Endothelial cell of umbilical vein (primary cell): Measurements from ENCODE around the gene SOX13. TPM values are rescaled to one million over a fixed set of nuclear protein-coding genes. Genes with fewer than 3 reads are reported as not detected.

Source experiments
- BruUV-seq: library from RNA; stranded (reverse); fragments of 400-500 nt; replicated peaks from 2 replicates; lab custom pipeline; 2021; lab: Mats Ljungman, UMichigan
- CTCF ChIA-PET: fragments of 300-600, 350-600 bp; sonication (Branson Sonifier 250); formaldehyde crosslinking; loops from one replicate; lab custom pipeline; 2021; ENCODE audit warnings: antibody characterized with exemption, inconsistent platforms; lab: Charles Lee
- POLR2A ChIA-PET: fragments of 300-600, 350-600 bp; sonication (Branson Sonifier 250); formaldehyde crosslinking; loops from one replicate; lab custom pipeline; 2021; ENCODE audit warnings: antibody characterized with exemption, inconsistent platforms; lab: Charles Lee
- DNase-seq: peaks from one replicate; pipeline ENCODE4 v3.0.0-alpha.2; 2011; ENCODE audit warnings: low read depth, low spot score
- FAIRE-seq: peaks from 2 replicates; lab custom pipeline; 2011; peaks lifted over from hg19 to GRCh38; lab: Jason Lieb, UNC
- H2AFZ ChIP-seq: 2 replicates; pipeline ENCODE4 v1.6.0; 2012; ENCODE audit warnings: low read depth, low read length, control low read depth, inconsistent platforms
- H3K27ac ChIP-seq: 2 replicates; pipeline ENCODE4 v1.5.1; 2011; ENCODE audit warnings: low read depth, mild to moderate bottlenecking, control low read depth, low read length, moderate library complexity; ENCODE audit not compliant: insufficient read depth
- H3K27me3 ChIP-seq, 2 experiments: 2 replicates each; pipeline versions ENCODE4 v1.6.0 to v1.6.1; 2011; ENCODE audit warnings: low read length in 2 of 2, mixed read lengths in 1 of 2; ENCODE audit not compliant: control insufficient read depth in 2 of 2, insufficient read depth in 2 of 2
- H3K36me3 ChIP-seq, 2 experiments: 2 replicates in 1 of 2; 3 replicates in 1 of 2; pipeline ENCODE4 v1.5.1; 2011; ENCODE audit warnings: low read length in 2 of 2, mild to moderate bottlenecking in 1 of 2, moderate library complexity in 1 of 2; ENCODE audit not compliant: control insufficient read depth in 2 of 2, insufficient read depth in 2 of 2; ENCODE audit errors: extremely low read depth in 1 of 2
- H3K4me1 ChIP-seq: 3 replicates; pipeline ENCODE4 v1.5.1; 2011; ENCODE audit warnings: mild to moderate bottlenecking, low read length; ENCODE audit not compliant: control insufficient read depth, insufficient read depth; ENCODE audit errors: extremely low read depth
- H3K4me2 ChIP-seq: 2 replicates; pipeline ENCODE4 v1.6.1; 2011; ENCODE audit warnings: low read length, control low read depth, mixed read lengths; ENCODE audit not compliant: insufficient read depth
- H3K4me3 ChIP-seq, 3 experiments: fragments of 200-600 bp in 1 of 3; sonication (generic), shearing (Covaris generic) in 1 of 3; replicated peaks in 1 of 3; 2 replicates each; pipeline ENCODE4 v1.5.1; 2011 to 2016; ENCODE audit warnings: control low read depth in 3 of 3, low read length in 3 of 3, mild to moderate bottlenecking in 2 of 3, inconsistent platforms in 1 of 3, low read depth in 1 of 3, moderate library complexity in 1 of 3; ENCODE audit not compliant: insufficient read depth in 1 of 3
- H3K79me2 ChIP-seq: 2 replicates; pipeline ENCODE4 v1.6.0; 2012; ENCODE audit warnings: low read length, inconsistent platforms; ENCODE audit not compliant: control insufficient read depth, insufficient read depth
- H3K9ac ChIP-seq: replicated peaks from 2 replicates; pipeline ENCODE3; 2011; ENCODE audit warnings: low read length, control low read depth; ENCODE audit not compliant: insufficient read depth; ENCODE audit errors: extremely low read depth
- H3K9me1 ChIP-seq: replicated peaks from 3 replicates; pipeline ENCODE4 v1.6.0; 2011; ENCODE audit warnings: mild to moderate bottlenecking, low read length; ENCODE audit not compliant: control insufficient read depth, insufficient read depth; ENCODE audit errors: extremely low read depth
- H3K9me3 ChIP-seq: replicated peaks from 2 replicates; pipeline ENCODE4 v1.5.1; 2012; ENCODE audit warnings: low read length, inconsistent platforms; ENCODE audit not compliant: control insufficient read depth, insufficient read depth
- H4K20me1 ChIP-seq: replicated peaks from 2 replicates; pipeline ENCODE3; 2011; ENCODE audit warnings: mild to moderate bottlenecking, low read length; ENCODE audit not compliant: control insufficient read depth, insufficient read depth; ENCODE audit errors: extremely low read depth
- EZH2 ChIP-seq: IDR thresholded peaks from 2 replicates; pipeline ENCODE4 v1.6.1; 2012; ENCODE audit warnings: borderline replicate concordance, low read depth, mild to moderate bottlenecking, moderate library complexity, low read length, inconsistent platforms; ENCODE audit not compliant: severe bottlenecking
- JUN ChIP-seq: IDR thresholded peaks from 2 replicates; pipeline ENCODE4 v1.6.1; 2011; ENCODE audit warnings: borderline replicate concordance, low read depth; ENCODE audit not compliant: insufficient read length, insufficient read depth
- MYC ChIP-seq: IDR thresholded peaks from one replicate; pipeline ENCODE4 v1.6.1; 2011; ENCODE audit warnings: mild to moderate bottlenecking, low read depth, low read length
- POLR2A ChIP-seq: IDR thresholded peaks from 2 replicates; pipeline ENCODE4 v1.6.1; 2012; ENCODE audit warnings: low read depth, mild to moderate bottlenecking, control low read depth, low read length
- POLR2AphosphoS5 ChIP-seq: IDR thresholded peaks from 2 replicates; pipeline ENCODE4 v1.6.1; 2012; ENCODE audit warnings: low read depth, mild to moderate bottlenecking, control low read depth, low read length, moderate library complexity; ENCODE audit not compliant: insufficient read depth
- dilution Hi-C: fragments of 300-500 bp; cut with MboI; formaldehyde crosslinking; loops from one replicate; pipeline ENCODE4 v1.15.0; 2019; ENCODE audit warnings: low sequenced_read_pairs; ENCODE audit not compliant: extremely low pct_ligation_motif_present
- intact Hi-C: fragments of 100-400 bp; cut with micrococcal nuclease; formaldehyde crosslinking; loops from one replicate; pipeline ENCODE4 v1.10.0; 2022
- polyA plus RNA-seq, 4 experiments: library from polyadenylated mRNA; depleted of rRNA in 3 of 4; stranded (reverse) in 3 of 4; unstranded in 1 of 4; fragments of >200 nt; gene quantifications; 2 replicates each; pipeline versions ENCODE4 v1.2.1 to v1.2.3, GENCODE V29; 2011 to 2012; ENCODE audit warnings: missing spikeins in 1 of 4
- total RNA-seq: library from RNA; stranded (reverse); gene quantifications from 2 replicates; pipeline ENCODE4 v1.2.3, GENCODE V29; 2021
- TF ChIP-seq, protein P1 (sequence below), 2 donors: IDR thresholded peaks; 1 replicate in 1 of 2; 2 replicates in 1 of 2; pipeline ENCODE4 v1.5.1; 2011; ENCODE audit warnings: low read length in 2 of 2, mild to moderate bottlenecking in 2 of 2, moderate library complexity in 2 of 2, control low read depth in 1 of 2, inconsistent platforms in 1 of 2, low read depth in 1 of 2; ENCODE audit not compliant: insufficient read depth in 1 of 2; ENCODE audit errors: extremely low read depth in 1 of 2

Gene SOX13
- total and polyA plus RNA-seq, 2 donors (not counting 3 experiments of a cell fraction or from before 2014, with no cell fraction given): 40.8 to 57.7 TPM

DNA sequence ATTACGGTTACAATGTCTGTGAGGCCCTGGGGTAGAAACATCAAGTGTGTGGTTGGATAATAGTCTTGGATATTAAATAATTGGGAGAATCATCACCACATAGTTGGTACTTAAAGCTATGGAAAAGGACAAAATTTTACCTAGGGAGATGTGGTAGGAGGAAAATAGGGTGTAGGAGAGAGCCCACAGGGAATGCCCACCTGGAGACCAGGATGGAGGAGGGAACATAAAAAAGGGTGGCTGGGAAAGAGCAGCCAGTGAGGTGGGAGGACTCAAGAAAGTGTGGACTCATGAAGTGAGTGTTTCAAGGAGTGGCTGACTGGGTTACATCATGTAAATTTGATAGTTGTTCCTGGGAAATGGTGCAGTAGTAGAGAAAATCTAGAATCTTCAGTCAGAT, 3.0 kb upstream of the SOX13 start:
- H4K20me1 ChIP-seq: no peaks in the 10 kb centered on the region
- peaks cover 0 to under 1% of the 10 kb centered on the region in 2 experiments for H3K27me3 ChIP-seq
- no peak overlapping the region for H3K4me3 ChIP-seq
- peaks cover 6% of the 10 kb centered on the region for H3K4me1 ChIP-seq
- no peaks in the 10 kb centered on the region for H3K36me3 ChIP-seq
- no peak overlapping the region for H3K27ac ChIP-seq
- FAIRE-seq (no peak), DNase-seq (no peak)
- ChIA-PET POLR2A (no interaction called here), CTCF (interaction anchor here (1.1 to 1.8 kb wide), 3 partner anchors 9 to 199 kb away, joined by 3 to 12 read pairs (median 4); no protein-coding TSS in a partner anchor)
- H3K79me2 ChIP-seq: peaks cover 5% of the 10 kb centered on the region
- H3K9me1 ChIP-seq: no peaks in the 10 kb centered on the region
- no peak overlapping the region for H2AFZ ChIP-seq
- intact Hi-C loops (loop anchor here (5.0 kb wide), 2 partner anchors 292 to 443 kb away; partner anchors contain the start of gene ATP2B4), dilution Hi-C loops (no loop called here)
- H3K9me3 ChIP-seq: no peaks in the 10 kb centered on the region
- TF ChIP-seq POLR2AphosphoS5 (no peak), MYC (no peak), EZH2 (no peak), JUN (no peak)
- TF ChIP-seq, protein P1, sequence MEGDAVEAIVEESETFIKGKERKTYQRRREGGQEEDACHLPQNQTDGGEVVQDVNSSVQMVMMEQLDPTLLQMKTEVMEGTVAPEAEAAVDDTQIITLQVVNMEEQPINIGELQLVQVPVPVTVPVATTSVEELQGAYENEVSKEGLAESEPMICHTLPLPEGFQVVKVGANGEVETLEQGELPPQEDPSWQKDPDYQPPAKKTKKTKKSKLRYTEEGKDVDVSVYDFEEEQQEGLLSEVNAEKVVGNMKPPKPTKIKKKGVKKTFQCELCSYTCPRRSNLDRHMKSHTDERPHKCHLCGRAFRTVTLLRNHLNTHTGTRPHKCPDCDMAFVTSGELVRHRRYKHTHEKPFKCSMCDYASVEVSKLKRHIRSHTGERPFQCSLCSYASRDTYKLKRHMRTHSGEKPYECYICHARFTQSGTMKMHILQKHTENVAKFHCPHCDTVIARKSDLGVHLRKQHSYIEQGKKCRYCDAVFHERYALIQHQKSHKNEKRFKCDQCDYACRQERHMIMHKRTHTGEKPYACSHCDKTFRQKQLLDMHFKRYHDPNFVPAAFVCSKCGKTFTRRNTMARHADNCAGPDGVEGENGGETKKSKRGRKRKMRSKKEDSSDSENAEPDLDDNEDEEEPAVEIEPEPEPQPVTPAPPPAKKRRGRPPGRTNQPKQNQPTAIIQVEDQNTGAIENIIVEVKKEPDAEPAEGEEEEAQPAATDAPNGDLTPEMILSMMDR (IDR thresholded peaks at IDR 0.05; ENCODE audit: extremely low read depth in 1 of 2, insufficient read depth in 1 of 2, low read depth in 1 of 2, low read length in 2 of 2): no peak
- BruUV-seq: no TSS peak
- H3K9ac ChIP-seq: no peak overlapping the region
- H3K4me2 ChIP-seq: no peak overlapping the region

GRCh38 chr1:204070895-204071294, 2.0 kb upstream of the SOX13 start:
- Histone ChIP-seq H3K4me3 (no peak overlapping the region), H3K4me2 (no peak overlapping the region), H3K9me1 (no peaks in the 10 kb centered on the region), H3K79me2 (peaks cover 12% of the 10 kb centered on the region), H4K20me1 (no peaks in the 10 kb centered on the region), H3K4me1 (peaks cover 7% of the 10 kb centered on the region), H2AFZ (no peak overlapping the region), H3K27ac (no peak overlapping the region), H3K36me3 (no peaks in the 10 kb centered on the region), H3K9ac (no peak overlapping the region), H3K27me3 (no peaks in the 10 kb centered on the region), H3K9me3 (no peaks in the 10 kb centered on the region)
- DNase-seq: no peak
- dilution Hi-C loops: no loop called here
- intact Hi-C loops: loop anchor here (5.0 kb wide), 2 partner anchors 291 to 444 kb away; partner anchors contain the start of gene ATP2B4
- BruUV-seq: no TSS peak
- ChIA-PET CTCF (interaction anchor here (0.8 kb wide), 1 partner anchor 57 kb away, joined by 3 read pairs; no protein-coding TSS in a partner anchor), POLR2A (no interaction called here)
- FAIRE-seq: no peak
- TF ChIP-seq POLR2A: no peak
- no peak for TF ChIP-seq JUN
